ENCODE measurements around the gene LBH. TPM values are rescaled to one million over a fixed set of nuclear protein-coding genes. Genes with fewer than 3 reads are reported as not detected.

LBH gene
- total RNA-seq, 1 experiment from 2014 or later = 1.2 TPM

DNA sequence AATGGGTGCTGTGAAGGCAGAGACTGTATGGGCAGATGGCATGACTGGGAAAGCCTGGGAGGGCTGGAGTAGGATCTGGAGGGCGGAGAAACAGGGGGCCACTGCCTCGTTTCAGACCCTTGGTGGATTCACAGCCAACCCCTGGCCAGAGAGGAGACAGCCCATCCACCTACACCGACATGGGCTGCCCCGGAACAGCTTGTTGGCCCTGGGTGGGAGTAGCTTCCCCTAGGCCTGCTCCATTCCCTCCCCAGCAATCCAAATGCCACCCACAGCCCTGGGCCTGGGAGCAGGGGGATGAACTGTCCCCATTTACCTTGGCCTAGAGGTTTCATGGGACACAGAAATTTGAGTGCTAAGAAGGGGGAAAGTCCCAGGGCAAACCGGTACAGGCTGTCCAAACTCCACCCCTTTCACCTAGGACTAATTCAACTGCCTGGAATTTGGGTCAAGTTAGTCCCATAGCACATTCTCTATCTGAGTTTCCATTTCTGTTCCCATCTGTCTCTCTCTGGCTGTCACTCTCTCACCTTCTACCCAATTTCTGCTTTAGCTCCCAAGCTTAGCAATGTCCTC, 37.0 kb downstream of the LBH start:
- no peaks in the 10 kb centered on the region for H3K9me3 ChIP-seq (ENCODE audit: control insufficient read depth in 1 of 2, insufficient read depth in 1 of 2, low read depth in 1 of 2, low read length in 2 of 2)
- ATAC-seq (no peak), DNase-seq (ENCODE audit: low read depth, low spot score) (no peak)
- no peak overlapping the region for H2AFZ ChIP-seq (ENCODE audit: low read depth, low read length, poor library complexity, severe bottlenecking)
- no peak overlapping the region for H3K4me2 ChIP-seq (ENCODE audit: low read length)
- H3K36me3 ChIP-seq (ENCODE audit: control insufficient read depth in 1 of 2, insufficient read depth in 2 of 2, low read length in 2 of 2) = no peaks in the 10 kb centered on the region
- H4K20me1 ChIP-seq (ENCODE audit: insufficient read depth) = no peaks in the 10 kb centered on the region
- no peak overlapping the region for H3K9ac ChIP-seq (ENCODE audit: low read length)
- intact Hi-C loops (cut with micrococcal nuclease) = no loop called here
- no peak overlapping the region for H3K27ac ChIP-seq (ENCODE audit: low read depth, low read length)
- H3K9me2 ChIP-seq (ENCODE audit: insufficient read depth) = no peaks in the 10 kb centered on the region
- H3K4me1 ChIP-seq (ENCODE audit: control insufficient read depth in 1 of 2, insufficient read depth in 2 of 2, low read length in 2 of 2) = peaks cover 6 to 9% of the 10 kb centered on the region in 2 experiments
- H3K4me3 ChIP-seq (replicated peaks in 1 of 2; ENCODE audit: low read depth in 1 of 2, low read length in 2 of 2) = no peak overlapping the region
- TF ChIP-seq, protein P1, sequence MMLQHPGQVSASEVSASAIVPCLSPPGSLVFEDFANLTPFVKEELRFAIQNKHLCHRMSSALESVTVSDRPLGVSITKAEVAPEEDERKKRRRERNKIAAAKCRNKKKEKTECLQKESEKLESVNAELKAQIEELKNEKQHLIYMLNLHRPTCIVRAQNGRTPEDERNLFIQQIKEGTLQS (IDR thresholded peaks at IDR 0.05) = no peak
- no peak for TF ChIP-seq SRF (IDR thresholded peaks at IDR 0.05; ENCODE audit: low read depth)
- TF ChIP-seq ZFX (IDR thresholded peaks at IDR 0.05) = no peak
- TF ChIP-seq, protein P2, sequence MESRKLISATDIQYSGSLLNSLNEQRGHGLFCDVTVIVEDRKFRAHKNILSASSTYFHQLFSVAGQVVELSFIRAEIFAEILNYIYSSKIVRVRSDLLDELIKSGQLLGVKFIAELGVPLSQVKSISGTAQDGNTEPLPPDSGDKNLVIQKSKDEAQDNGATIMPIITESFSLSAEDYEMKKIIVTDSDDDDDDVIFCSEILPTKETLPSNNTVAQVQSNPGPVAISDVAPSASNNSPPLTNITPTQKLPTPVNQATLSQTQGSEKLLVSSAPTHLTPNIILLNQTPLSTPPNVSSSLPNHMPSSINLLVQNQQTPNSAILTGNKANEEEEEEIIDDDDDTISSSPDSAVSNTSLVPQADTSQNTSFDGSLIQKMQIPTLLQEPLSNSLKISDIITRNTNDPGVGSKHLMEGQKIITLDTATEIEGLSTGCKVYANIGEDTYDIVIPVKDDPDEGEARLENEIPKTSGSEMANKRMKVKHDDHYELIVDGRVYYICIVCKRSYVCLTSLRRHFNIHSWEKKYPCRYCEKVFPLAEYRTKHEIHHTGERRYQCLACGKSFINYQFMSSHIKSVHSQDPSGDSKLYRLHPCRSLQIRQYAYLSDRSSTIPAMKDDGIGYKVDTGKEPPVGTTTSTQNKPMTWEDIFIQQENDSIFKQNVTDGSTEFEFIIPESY (IDR thresholded peaks at IDR 0.05; ENCODE audit: extremely low read depth, insufficient replicate concordance, low read length) = no peak
- TF ChIP-seq ZNF274 (IDR thresholded peaks at IDR 0.05; ENCODE audit: low read depth, low read length) = no peak
- TF ChIP-seq CBX3 (IDR thresholded peaks at IDR 0.05; ENCODE audit: low read depth) = no peak
- no peak for TF ChIP-seq ELF1 (IDR thresholded peaks at IDR 0.05; ENCODE audit: borderline replicate concordance, low read depth)
- TF ChIP-seq POLR2AphosphoS5 (IDR thresholded peaks at IDR 0.05; ENCODE audit: low read depth, low read length) = no peak
- no peak for TF ChIP-seq JUND (IDR thresholded peaks at IDR 0.05)
- no peak for TF ChIP-seq CEBPB (IDR thresholded peaks at IDR 0.05; ENCODE audit: low read depth)
- TF ChIP-seq TCF7L2 (IDR thresholded peaks at IDR 0.05; ENCODE audit: borderline replicate concordance, extremely low read depth, insufficient read depth, insufficient read length) = no peak
- TF ChIP-seq EZH2 (IDR thresholded peaks at IDR 0.05) = no peak
- no peak for TF ChIP-seq EZH2phosphoT487 (IDR thresholded peaks at IDR 0.05; ENCODE audit: borderline replicate concordance)
- no peak for TF ChIP-seq EGR1 (IDR thresholded peaks at IDR 0.05; ENCODE audit: low read depth)
- TF ChIP-seq, protein P3, sequence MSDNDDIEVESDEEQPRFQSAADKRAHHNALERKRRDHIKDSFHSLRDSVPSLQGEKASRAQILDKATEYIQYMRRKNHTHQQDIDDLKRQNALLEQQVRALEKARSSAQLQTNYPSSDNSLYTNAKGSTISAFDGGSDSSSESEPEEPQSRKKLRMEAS (IDR thresholded peaks at IDR 0.05) = no peak
- no peak for TF ChIP-seq FOSL1 (IDR thresholded peaks at IDR 0.05; ENCODE audit: low read depth)
- no peak for TF ChIP-seq SIN3A (IDR thresholded peaks at IDR 0.05; ENCODE audit: low read depth)
- no peak for TF ChIP-seq RAD21 (IDR thresholded peaks at IDR 0.05; ENCODE audit: low read depth)
- TF ChIP-seq YY1 (IDR thresholded peaks at IDR 0.05; ENCODE audit: extremely low read depth, insufficient replicate concordance, low read depth, low read length) = no peak
- TF ChIP-seq, protein P4, sequence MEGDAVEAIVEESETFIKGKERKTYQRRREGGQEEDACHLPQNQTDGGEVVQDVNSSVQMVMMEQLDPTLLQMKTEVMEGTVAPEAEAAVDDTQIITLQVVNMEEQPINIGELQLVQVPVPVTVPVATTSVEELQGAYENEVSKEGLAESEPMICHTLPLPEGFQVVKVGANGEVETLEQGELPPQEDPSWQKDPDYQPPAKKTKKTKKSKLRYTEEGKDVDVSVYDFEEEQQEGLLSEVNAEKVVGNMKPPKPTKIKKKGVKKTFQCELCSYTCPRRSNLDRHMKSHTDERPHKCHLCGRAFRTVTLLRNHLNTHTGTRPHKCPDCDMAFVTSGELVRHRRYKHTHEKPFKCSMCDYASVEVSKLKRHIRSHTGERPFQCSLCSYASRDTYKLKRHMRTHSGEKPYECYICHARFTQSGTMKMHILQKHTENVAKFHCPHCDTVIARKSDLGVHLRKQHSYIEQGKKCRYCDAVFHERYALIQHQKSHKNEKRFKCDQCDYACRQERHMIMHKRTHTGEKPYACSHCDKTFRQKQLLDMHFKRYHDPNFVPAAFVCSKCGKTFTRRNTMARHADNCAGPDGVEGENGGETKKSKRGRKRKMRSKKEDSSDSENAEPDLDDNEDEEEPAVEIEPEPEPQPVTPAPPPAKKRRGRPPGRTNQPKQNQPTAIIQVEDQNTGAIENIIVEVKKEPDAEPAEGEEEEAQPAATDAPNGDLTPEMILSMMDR (IDR thresholded peaks at IDR 0.05 in 2 of 3, conservative IDR thresholded peaks at IDR 0.05 in 1 of 3; ENCODE audit: borderline replicate concordance in 1 of 3, insufficient read depth in 1 of 3, low read depth in 2 of 3, low read length in 2 of 3) = no peak
- ChIA-PET CTCF (no interaction called here), POLR2A (no interaction called here), RAD21 (ENCODE audit: low non-redundant PET in 1 of 2, low total read pairs in 2 of 2, uncharacterized antibody in 2 of 2, unreplicated experiment in 2 of 2) (no interaction called here)
- H3K79me2 ChIP-seq (ENCODE audit: insufficient read depth, low read length) = no peaks in the 10 kb centered on the region
- BruUV-seq (replicated peaks) = no TSS peak
- H3K27me3 ChIP-seq (ENCODE audit: insufficient read depth, low read length) = no peaks in the 10 kb centered on the region
